NCI-H510A (cell line): ENCODE measurements around the gene TIGD3.

Experiments
- DNase-seq: peaks from one replicate; lab custom pipeline; 2025; lab: John Stamatoyannopoulos, UW

The TIGD3 gene

GRCh38 chr11:65354265-65355012, at the start of gene TIGD3:
TIGD3 (plus strand) TSS chr11:65354751; CDS start chr11:65355809, 1,058 bp downstream.
- peak; percentile 96 for DNase-seq

GRCh38 chr11:65305501-65306268, 48.9 kb upstream of the TIGD3 start:
- no peak for DNase-seq

GRCh38 chr11:65307298-65308229, 47.0 kb upstream of the TIGD3 start:
- no peak for DNase-seq

- no peak for DNase-seq
Measured at GRCh38 chr11:65308281-65308891, 46.2 kb upstream of the TIGD3 start.

- DNase-seq: no peak
Measured at GRCh38 chr11:65309006-65309405, 45.5 kb upstream of the TIGD3 start.

GRCh38 chr11:65310215-65310614, 44.3 kb upstream of the TIGD3 start:
- no peak for DNase-seq

GRCh38 chr11:65310736-65311135, 43.8 kb upstream of the TIGD3 start:
- no peak for DNase-seq

GRCh38 chr11:65311170-65311678, 43.3 kb upstream of the TIGD3 start:
- no peak for DNase-seq

GRCh38 chr11:65314501-65315203, 39.9 kb upstream of the TIGD3 start, which contains the start of gene CDC42EP2:
CDC42EP2 (plus strand) TSS chr11:65314866; CDS start chr11:65320899, 6,033 bp downstream.
- peak; percentile 41 for DNase-seq

GRCh38 chr11:65315204-65315865, 39.2 kb upstream of the TIGD3 start:
- peak; percentile 56 for DNase-seq

GRCh38 chr11:65315866-65316226, 38.7 kb upstream of the TIGD3 start:
- DNase-seq: no peak

GRCh38 chr11:65316227-65317024, 38.1 kb upstream of the TIGD3 start:
- DNase-seq: no peak

- no peak for DNase-seq
Measured at GRCh38 chr11:65317025-65317786, 37.3 kb upstream of the TIGD3 start.

GRCh38 chr11:65320386-65321075, 34.0 kb upstream of the TIGD3 start:
- DNase-seq: no peak

- no peak for DNase-seq
Measured at GRCh38 chr11:65321076-65321475, 33.5 kb upstream of the TIGD3 start.

GRCh38 chr11:65321828-65322485, 32.6 kb upstream of the TIGD3 start:
- DNase-seq: no peak

GRCh38 chr11:65323813-65324212, 30.7 kb upstream of the TIGD3 start:
- no peak for DNase-seq

GRCh38 chr11:65325435-65325834, 29.1 kb upstream of the TIGD3 start:
- no peak for DNase-seq
